ENCODE data around the gene TMEM181.
A peak's percentile ranks its signal among the peaks of the same experiment; 100 is the strongest.

The TMEM181 gene

DNA sequence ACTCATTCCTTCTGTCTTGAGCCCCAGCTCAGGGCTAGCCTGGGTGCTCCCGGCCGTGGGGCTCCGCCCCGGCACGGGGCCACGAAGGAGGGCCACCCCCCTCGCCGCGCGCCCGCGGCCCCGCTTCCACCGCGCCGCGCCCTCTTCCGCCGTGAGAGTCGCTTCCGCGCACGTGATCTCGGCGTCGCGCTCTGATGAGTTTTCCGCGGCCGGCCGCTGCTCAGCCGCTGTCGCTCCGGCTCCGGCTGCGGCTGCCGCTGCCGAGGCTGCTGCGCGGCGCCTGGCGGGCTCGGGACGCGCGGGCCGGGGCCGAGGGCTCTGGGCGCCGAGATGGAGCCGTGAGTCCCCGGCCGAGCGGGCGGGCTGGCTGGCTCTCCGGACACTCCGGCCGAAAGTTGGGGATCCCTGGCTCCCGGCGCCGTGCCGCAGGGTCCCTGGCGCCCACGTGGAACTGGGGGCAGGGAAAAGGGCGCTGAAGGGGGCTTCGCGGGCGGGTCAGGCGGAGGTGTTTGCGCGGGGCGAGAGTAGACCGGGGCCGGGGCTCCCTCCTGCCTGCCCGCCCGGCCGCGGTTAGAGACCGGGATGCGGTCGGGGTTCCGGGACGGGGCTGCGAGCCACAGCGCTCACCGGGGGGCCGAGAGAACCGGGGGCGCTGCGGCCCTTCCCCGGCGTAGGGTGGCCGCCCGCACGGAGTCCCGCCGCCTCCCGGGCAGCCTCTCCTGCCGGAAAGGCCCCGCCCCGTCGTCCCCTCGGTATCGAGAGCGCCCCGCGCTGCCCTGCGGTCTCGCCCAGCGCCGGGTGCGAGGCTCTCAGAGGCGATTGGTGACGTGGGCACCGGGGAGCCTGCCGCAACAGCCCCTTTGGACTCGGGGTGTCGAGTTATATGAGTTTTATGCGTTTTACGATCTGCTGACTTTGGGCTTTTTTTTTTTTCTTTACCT, at the start of gene TMEM181:
TSS of gene TMEM181 (plus strand) at position 197 of the 941 bp plus-strand sequence. CDS start at position 331, 134 bp downstream.
- TF ChIP-seq Cebpa-rat (IDR thresholded peaks at IDR 0.05) = no peak
- Histone ChIP-seq H3K36me3 (no peaks in the 10 kb centered on the region), H3K9ac (peak within 1 kb of the TSS; percentile 93), H3K27me3 (no peaks in the 10 kb centered on the region), H3K4me2 (peak within 1 kb of the TSS; percentile 95), H3K4me1 (peaks cover 62% of the 10 kb centered on the region), H3K9me3 (no peaks in the 10 kb centered on the region), H3K27ac (peak within 1 kb of the TSS; percentile 96), H4K20me1 (peaks cover 45% of the 10 kb centered on the region), H3K4me3 (peak within 1 kb of the TSS; percentile 90)

GRCh38 chr6:158512809-158513208, 47.1 kb upstream of the TMEM181 start:
- Histone ChIP-seq H3K4me2 (no peak overlapping the region), H4K20me1 (peaks cover 19% of the 10 kb centered on the region), H3K27ac (no peak overlapping the region), H3K4me3 (no peak overlapping the region), H3K36me3 (peaks cover 3% of the 10 kb centered on the region; the same call in 1 of the 2 replicates), H3K9me3 (no peaks in the 10 kb centered on the region), H3K4me1 (peaks cover 26% of the 10 kb centered on the region), H3K9ac (no peak overlapping the region), H3K27me3 (peaks cover 24% of the 10 kb centered on the region)
- TF ChIP-seq Cebpa-rat (IDR thresholded peaks at IDR 0.05) = no peak

GRCh38 chr6:158514176-158514575, 45.7 kb upstream of the TMEM181 start:
- peaks cover 30% of the 10 kb centered on the region for H3K4me1 ChIP-seq
- no peak overlapping the region for H3K4me3 ChIP-seq
- H3K9me3 ChIP-seq = no peaks in the 10 kb centered on the region
- H3K27ac ChIP-seq = no peak overlapping the region
- H4K20me1 ChIP-seq = peaks cover 19% of the 10 kb centered on the region
- H3K4me2 ChIP-seq = peak overlapping the region; percentile 3; the same call in 1 of the 2 replicates
- H3K36me3 ChIP-seq = peaks cover 3% of the 10 kb centered on the region; the same call in 1 of the 2 replicates
- no peak for TF ChIP-seq Cebpa-rat (IDR thresholded peaks at IDR 0.05)
- peaks cover 25% of the 10 kb centered on the region for H3K27me3 ChIP-seq
- no peak overlapping the region for H3K9ac ChIP-seq

GRCh38 chr6:158514991-158515390, 44.9 kb upstream of the TMEM181 start:
- no peak overlapping the region for H3K27ac ChIP-seq
- peaks cover 30% of the 10 kb centered on the region for H3K4me1 ChIP-seq
- no peak overlapping the region for H3K4me3 ChIP-seq

DNA sequence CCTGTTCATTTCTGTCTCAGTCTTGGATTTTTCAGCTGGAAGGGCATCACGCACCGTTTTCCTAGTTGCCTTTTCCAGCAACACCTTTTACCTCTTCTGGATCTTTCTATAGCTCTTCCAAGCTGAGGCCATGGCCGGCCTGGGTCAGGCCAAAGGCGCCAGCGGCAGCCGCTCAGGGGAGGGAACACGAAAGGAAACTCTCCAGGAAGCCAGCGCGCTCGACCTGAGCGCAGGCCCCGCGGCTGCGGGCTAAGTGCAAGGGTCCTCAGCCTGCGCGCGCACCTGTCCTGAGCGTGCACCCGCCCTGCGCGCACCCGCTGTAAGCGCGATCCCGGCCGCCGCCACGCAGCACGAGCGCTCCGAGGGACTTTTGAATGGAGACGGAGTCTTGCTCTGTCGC, 43.8 kb upstream of the TMEM181 start:
- Histone ChIP-seq H3K27me3 (peaks cover 42% of the 10 kb centered on the region), H3K9me3 (no peaks in the 10 kb centered on the region), H3K4me3 (no peak overlapping the region), H3K4me1 (peaks cover 30% of the 10 kb centered on the region), H3K4me2 (peak overlapping the region; percentile 86), H3K9ac (no peak overlapping the region), H3K27ac (no peak overlapping the region), H4K20me1 (peaks cover 19% of the 10 kb centered on the region), H3K36me3 (no peaks in the 10 kb centered on the region)
- TF ChIP-seq Cebpa-rat (IDR thresholded peaks at IDR 0.05) = no peak

More at GRCh38 chr6:158514991-158515390, 44.9 kb upstream of the TMEM181 start:
- Histone ChIP-seq H3K9me3 (no peaks in the 10 kb centered on the region), H3K36me3 (no peaks in the 10 kb centered on the region), H3K27me3 (peaks cover 33% of the 10 kb centered on the region), H3K4me2 (no peak overlapping the region), H4K20me1 (peaks cover 19% of the 10 kb centered on the region), H3K9ac (no peak overlapping the region)
- TF ChIP-seq Cebpa-rat (IDR thresholded peaks at IDR 0.05) = no peak

DNA sequence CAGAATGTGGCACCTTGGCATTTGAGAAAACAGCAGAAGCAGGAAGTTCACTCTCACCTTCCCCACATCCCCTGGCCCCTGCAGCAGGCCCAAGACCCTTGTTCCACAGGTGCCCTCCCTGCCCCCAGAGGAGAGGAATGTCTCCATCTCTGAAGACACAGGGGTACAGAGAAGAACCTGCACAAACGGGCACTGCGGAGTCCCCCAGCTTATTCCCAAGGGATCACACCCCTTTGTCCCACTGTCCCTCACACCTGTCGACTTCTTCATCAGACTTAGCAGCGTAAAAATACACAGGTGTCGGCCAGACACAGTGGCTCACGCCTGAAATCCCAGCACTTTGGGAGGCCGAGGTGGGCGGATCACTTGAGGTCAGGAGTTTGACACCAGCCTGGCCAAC, 42.9 kb upstream of the TMEM181 start:
- H3K4me2 ChIP-seq = peak overlapping the region; percentile 86
- TF ChIP-seq Cebpa-rat (IDR thresholded peaks at IDR 0.05) = no peak
- peaks cover 36% of the 10 kb centered on the region for H3K4me1 ChIP-seq
- no peak overlapping the region for H3K4me3 ChIP-seq
- peaks cover 19% of the 10 kb centered on the region for H4K20me1 ChIP-seq
- no peak overlapping the region for H3K9ac ChIP-seq
- no peak overlapping the region for H3K27ac ChIP-seq
- peaks cover 50% of the 10 kb centered on the region for H3K27me3 ChIP-seq
- H3K36me3 ChIP-seq = no peaks in the 10 kb centered on the region
- no peaks in the 10 kb centered on the region for H3K9me3 ChIP-seq

DNA sequence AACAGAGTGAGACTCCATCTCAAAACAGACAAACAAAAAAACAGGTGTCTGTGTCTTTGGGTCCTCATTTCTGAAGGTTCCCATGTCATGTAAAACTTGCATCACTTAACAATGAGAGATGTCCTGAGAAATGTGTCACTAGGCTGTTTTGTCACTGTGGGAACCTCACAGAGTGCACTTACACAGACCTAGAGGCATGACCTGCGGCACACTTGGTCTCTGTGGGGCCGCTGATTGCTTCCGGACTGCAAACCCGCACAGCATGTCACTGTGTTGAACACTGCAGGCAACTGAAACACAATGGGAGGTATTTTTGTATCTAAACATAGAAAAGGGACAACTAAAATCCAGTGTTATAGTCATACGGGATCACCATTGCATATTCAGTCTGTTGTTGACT, 42.3 kb upstream of the TMEM181 start:
- H3K9ac ChIP-seq = no peak overlapping the region
- H4K20me1 ChIP-seq = peaks cover 19% of the 10 kb centered on the region
- no peak for TF ChIP-seq Cebpa-rat (IDR thresholded peaks at IDR 0.05)
- H3K27me3 ChIP-seq = peaks cover 55% of the 10 kb centered on the region
- peaks cover 1% of the 10 kb centered on the region; the same call in 1 of the 2 replicates for H3K9me3 ChIP-seq
- H3K4me1 ChIP-seq = peaks cover 41% of the 10 kb centered on the region
- H3K36me3 ChIP-seq = no peaks in the 10 kb centered on the region
- no peak overlapping the region for H3K27ac ChIP-seq
- peak overlapping the region; percentile 86 for H3K4me2 ChIP-seq
- peak overlapping the region; percentile 51; the same call in 1 of the 2 replicates for H3K4me3 ChIP-seq

- Histone ChIP-seq H3K27ac (no peak overlapping the region), H3K4me1 (peaks cover 43% of the 10 kb centered on the region), H3K36me3 (no peaks in the 10 kb centered on the region), H3K9ac (no peak overlapping the region), H3K4me2 (peak overlapping the region; percentile 86), H3K4me3 (peak overlapping the region; percentile 51), H4K20me1 (peaks cover 19% of the 10 kb centered on the region), H3K9me3 (peaks cover 4% of the 10 kb centered on the region; the same call in 1 of the 2 replicates), H3K27me3 (peaks cover 58% of the 10 kb centered on the region)
- TF ChIP-seq Cebpa-rat (IDR thresholded peaks at IDR 0.05) = no peak
These were observed 41.4 kb upstream of the TMEM181 start for GRCh38 chr6:158518191-158519127.

GRCh38 chr6:158519300-158519699, 40.6 kb upstream of the TMEM181 start:
- Histone ChIP-seq H3K27me3 (peaks cover 58% of the 10 kb centered on the region), H3K36me3 (no peaks in the 10 kb centered on the region), H3K9me3 (peaks cover 10% of the 10 kb centered on the region; the same call in 1 of the 2 replicates), H3K27ac (no peak overlapping the region), H4K20me1 (peaks cover 19% of the 10 kb centered on the region), H3K9ac (no peak overlapping the region), H3K4me1 (peaks cover 40% of the 10 kb centered on the region), H3K4me2 (no peak overlapping the region), H3K4me3 (no peak overlapping the region)
- no peak for TF ChIP-seq Cebpa-rat (IDR thresholded peaks at IDR 0.05)

Measured in BLaER1 (cell line).